Stimulated activated CD4-positive, alpha-beta T cell treated with anti-CD3 and anti-CD28 coated beads, TNF-alpha, amount 100 ng/mL, for 24 hours (primary cell): ENCODE data around the gene APP.
A peak's percentile ranks its signal among the peaks of the same experiment; 100 is the strongest.
"Not testable (repeated sequence)": the region's sequence is repeated elsewhere in the genome, so short reads cannot be mapped to it uniquely, and the experiment has no call there.

Experiments
- DNase-seq, 3 experiments: peaks; one replicate each; pipeline ENCODE4 v3.0.0-alpha.2; 2020; ENCODE audit warnings: low read depth in 3 of 3

The APP gene

DNA sequence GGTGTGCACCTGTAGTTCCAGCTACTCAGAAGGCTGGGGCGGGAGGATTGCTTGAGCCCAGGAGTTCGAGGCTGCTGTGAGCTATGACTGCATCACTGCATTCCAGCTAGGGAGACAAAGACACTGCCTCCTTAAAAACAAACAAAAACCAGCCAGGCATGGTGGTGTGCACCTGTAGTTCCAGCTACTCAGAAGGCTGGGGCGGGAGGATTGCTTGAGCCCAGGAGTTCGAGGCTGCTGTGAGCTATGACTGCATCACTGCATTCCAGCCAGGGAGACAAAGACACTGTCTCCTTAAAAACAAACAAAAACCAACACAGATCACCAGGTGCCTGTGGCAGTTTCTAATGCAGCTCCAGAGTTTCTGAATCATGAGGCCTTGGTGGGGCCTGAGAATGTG lies 147.2 kb downstream of the APP start:
- not testable (repeated sequence) for DNase-seq

DNA sequence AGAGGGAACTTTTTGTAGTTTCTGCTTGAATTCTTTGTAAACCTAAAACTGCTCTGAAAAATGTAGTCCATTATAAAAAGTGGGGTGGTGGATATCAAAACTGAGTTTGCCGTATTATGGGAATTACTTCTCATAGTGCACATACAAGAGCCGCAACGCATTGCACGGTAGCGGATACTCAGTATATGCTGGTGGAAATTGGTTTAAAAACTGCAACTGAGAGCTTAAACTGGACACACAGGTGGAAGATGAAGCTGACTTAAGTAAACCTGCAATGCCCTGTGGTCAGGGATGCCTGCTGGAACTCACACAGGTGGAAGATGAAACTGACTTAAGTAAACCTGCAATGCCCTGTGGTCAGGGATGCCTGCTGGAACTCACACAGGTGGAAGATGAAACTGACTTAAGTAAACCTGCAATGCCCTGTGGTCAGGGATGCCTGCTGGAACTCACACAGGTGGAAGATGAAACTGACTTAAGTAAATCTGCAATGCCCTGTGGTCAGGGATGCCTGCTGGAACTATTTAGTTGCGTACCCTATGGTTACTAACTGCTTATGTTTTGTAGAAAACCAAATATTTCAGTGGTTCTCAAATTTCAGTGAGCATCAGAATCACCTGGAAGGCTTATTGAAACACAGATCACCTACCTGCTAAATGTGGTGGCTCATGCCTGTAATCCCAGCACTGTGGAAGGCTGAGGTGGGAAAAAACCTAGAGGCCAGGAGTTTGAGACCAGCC lies 147.8 kb downstream of the APP start:
- not testable (repeated sequence) for DNase-seq

DNA sequence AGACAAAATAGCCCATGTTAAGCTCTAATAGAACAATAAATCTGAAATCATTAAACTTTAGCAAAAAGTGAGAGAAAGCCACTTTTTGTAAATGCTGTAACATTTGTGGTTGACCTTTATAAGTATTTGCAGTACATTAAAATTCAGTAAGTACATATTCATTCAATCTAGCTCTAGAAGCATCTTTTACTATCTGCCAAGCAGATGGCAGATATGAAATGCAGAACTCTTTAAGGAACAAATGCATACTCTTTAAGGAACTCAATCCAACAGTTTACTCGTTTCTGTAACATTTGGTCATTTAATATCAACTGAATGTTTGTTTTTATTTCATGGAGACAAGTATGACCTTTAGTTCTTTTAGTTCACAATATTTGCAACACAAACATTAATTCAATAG lies 150.1 kb downstream of the APP start:
- DNase-seq: no peak

DNA sequence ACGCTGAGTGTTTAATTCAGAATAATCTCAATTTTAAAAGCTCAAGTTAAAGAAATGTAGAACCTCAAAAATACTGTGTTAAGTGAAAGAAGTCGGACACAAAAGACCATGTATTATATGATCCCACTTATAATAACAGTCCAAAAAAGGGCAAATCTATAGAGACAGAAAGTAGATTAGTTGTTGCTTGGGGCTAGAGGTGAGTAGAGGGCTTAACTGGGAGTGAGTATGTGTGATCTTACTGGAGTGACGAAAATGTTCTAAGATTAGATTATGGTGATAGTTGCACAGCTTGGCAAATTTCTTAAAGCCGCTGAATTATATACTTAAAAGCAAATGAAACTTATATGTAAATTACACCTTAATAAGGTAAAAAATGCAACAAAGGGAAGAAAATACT lies 150.5 kb downstream of the APP start:
- no peak for DNase-seq

DNA sequence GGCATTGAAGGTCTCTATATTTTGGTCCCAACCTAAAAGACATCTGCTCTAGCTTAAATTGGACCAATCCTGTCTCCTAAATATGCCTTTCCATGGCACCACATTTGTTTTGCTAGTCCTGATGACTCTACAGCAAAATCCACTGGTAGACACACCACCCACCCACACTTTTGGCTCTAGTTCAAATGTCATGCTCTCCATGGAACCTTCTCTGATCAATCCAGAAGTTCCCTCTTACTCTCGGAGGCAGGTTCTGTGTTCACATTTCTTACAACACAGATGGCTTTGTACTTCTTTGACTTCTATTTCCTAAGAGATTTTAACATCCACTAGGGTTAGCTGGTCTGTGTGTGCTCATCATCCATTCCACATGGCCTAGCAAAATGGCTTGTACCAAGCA lies 151.3 kb downstream of the APP start:
- no peak for DNase-seq

DNA sequence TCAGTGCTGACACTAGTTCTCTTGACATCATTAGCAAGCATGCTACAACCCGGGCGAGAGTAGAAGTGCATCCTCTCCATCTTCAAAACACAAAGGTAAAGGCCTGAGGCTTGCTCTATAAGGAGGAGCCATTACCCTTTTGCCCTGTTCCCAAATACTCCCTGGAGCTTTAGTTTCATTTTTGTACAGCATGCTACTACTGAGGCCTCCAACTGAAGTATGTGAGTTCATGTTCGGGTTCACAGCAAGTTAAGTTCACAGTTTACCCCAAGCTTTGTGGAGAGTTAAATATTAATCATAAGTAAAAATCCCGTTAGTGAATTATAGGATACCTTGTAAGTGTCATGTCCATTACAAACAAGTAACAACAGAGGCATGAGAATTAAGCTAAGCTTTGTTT lies 156.6 kb downstream of the APP start:
- no peak for DNase-seq

DNA sequence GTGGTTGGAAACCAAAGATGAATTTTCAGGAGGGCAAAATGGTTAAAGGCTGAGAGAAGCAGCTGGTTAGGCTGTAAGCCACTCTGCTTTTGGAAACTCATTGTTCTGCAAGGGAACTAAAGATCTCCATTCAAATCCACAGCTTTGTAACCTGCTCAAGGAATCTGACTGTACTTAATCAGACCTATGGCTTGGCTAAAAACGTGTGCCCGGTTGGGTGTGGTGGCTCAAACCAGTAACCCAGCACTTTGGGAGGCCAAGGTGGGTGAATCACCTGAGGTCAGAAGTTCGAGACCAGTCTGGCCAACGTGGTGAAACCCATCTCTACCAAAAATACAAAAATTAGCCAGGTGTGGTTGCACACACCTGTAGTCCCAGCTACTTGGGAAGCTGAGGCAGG lies 158.1 kb downstream of the APP start:
- DNase-seq: not testable (repeated sequence)

DNA sequence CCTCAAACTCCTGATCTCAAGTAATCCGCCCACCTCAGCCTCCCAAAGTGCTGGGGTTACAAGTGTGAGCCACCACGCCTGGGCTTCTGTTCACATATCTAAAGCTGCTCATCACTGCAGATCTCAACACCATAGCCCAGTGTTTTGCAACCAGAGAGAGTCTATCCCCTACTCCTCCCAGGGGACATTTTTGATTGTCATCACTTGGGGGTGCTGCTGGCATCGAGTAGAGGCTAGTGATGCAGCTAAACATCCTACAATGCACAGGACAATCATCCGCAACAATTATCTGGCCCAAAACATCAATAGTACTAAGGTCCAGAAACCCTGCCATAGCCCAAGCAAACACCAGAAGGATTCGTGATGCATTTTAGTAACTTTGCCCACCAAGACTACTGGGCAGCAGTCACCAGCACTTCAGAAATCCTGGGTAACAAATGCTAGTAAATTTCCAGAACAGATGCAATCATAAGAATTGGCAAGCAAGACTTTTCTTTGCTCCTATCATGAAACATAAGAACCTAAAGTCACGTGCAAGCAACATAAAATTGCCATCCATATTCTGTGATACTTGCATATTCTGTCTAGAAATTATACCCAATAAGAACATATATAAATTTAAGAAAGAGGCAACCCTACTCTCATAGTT lies 159.2 kb downstream of the APP start:
- DNase-seq: no peak

DNA sequence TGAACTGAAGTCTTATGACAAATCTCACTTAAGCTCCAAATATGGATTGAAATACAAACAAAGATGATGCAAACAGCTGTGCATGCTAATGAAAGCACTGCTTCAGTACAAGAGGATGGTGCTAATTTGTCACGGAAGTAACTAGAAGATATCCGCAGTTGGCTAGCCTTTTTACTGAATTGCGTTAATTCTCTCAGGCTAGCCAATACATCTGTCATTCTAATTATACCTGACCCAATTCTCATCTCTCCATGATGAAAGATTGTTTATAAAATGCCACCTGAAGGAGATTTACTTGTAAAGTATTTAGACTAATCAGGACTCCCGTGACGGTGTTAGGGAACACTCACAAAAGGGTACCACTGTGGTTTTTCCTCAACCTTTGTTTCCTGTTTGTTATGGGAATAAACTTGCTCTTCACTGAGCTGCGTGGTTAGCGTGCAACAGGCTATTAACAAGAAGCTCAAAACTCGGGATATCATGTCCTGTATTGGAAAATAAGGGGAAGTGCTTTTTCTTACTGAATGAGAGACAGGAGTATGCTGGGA lies 162.5 kb downstream of the APP start:
- no peak for DNase-seq

DNA sequence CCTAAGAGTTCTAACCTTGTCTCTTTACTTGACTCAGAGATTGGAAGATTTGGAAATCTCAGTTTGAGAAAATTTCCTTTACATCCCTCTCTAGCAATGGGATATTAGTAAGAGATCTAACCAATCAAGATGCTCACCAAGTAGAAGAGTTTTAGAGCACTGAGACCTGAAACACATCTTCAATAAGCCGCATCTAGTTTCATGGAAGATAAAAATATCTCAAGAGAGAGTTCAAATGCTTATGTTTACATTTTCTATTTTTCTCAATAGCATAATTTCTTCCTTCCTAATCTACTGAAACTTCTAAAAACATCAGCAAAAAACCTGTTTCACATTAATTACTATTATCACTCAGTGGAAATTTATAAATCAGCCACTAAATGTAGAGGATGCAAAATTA lies 165.1 kb downstream of the APP start:
- no peak for DNase-seq

DNA sequence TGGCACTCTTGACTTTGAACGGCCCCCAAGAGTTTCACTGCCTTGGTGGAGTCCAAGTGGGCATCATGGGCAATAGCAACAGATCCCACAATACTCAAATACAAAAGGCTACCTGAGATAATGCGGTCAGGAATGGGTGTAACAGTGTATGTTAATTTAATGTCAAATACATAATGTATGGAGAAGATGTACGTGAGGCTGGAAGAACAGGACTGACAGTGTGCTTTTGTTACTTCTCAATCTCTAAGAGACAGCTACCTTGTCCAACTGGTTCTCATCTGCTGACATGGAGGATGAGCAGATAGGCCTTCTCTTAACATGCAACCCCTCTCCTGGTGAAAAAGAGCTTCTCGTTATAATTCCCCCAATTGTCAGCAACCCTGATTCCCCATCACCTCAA lies 167.2 kb downstream of the APP start:
- DNase-seq: no peak

DNA sequence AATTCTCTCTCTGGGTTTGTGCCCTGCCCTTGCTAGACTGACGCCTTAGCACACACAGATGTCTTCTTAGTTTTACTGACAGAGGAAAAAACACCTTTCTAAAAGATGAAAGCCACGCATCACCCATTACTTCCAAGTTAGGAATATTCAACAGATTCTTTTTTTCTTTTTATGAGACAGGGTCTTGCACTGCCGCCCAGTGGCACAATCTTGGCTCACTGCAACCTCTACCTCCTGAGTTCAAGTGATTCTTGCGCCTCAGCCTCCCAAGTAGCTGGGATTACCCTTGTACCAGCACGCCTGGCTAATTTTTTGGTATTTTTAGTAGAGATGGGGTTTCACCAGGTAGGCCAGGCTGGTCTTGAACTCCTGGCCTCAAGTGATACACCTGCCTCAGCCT lies 169.2 kb downstream of the APP start:
- no peak for DNase-seq

DNA sequence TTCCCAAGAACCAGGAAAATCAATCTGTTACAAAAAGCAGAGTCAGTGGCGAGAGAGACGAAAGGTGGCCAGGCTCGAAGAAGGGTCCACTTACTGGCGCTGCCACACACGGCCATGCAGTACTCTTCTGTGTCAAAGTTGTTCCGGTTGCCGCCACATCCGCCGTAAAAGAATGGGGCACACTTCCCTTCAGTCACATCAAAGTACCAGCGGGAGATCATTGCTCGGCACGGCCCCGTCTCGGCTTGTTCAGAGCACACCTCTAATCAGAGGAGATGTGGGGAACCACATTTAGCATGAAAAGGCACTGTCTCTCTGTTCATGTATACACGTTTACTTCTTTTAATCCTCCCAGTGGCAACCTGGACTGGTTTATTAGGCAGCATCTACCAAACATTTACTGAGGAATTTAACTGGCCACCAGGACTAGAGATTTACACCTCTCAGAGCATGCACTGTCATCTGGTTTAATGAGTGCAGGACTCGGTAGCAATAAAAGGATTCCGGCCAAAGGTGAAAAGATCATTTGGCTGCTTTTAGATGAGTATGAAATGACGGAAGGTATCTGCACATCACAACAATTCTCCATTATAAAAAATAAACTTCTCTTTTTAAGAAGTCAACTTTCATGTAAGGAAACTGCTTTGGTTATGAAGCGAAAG lies 170.5 kb downstream of the APP start:
- DNase-seq: peak in 2 of 3 experiments; percentile 5 to 31

DNA sequence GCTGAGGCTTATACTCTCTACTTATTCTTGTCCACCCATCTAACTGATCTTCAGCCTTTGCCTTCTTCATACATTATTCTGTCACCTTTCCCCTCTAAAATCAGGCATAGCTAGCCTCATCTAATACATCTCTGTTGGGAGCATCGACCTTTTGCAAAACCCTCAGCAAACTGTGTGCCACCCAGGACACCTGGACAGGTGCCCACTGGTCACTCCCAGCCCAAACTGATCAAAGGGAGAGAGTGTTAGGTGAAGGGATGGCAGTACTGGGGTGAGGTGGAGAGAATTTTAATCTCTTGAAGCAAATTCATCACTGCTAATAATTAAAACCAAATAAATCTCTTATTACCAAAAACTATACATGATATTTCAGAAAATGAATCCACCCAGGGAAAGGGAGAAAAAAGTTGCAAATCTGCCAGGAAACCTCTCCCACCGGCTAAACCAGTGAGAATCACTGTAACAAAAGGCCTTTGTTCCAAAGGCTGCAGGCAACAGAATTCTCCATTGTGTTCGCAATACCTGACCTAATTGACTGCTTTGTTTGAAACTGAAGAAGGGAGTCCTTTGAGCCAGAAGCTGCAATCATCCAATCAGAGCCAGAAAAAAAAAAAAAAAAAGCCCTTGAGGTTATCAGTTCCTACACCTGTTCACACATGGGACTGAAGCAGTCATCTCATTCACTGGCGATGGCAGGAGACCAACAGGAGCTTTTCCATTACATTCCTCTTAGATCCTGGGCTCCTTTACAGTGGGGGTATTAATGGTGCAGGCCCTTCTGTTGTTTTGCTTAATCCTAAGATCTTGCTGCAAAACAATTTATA lies 172.6 kb downstream of the APP start:
- no peak for DNase-seq

DNA sequence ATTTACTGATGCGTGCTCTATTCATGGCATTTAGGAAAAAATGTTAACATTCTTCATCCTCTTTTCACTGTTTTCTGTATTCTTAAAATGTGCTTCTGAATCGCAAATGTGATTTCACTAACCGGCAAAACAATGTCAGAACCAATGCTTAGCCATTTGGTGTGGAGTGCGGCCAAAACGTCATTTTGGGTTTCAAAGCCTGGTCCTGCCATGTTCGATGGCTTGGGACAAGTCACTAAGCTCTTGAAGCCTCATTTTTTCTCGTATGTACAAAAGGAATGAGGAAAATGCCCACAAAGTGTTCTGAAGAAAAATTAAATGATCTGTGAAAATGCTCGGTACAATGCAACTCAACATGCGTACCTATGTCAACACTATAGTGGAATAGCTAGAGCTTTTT lies 175.3 kb downstream of the APP start:
- DNase-seq: no peak

DNA sequence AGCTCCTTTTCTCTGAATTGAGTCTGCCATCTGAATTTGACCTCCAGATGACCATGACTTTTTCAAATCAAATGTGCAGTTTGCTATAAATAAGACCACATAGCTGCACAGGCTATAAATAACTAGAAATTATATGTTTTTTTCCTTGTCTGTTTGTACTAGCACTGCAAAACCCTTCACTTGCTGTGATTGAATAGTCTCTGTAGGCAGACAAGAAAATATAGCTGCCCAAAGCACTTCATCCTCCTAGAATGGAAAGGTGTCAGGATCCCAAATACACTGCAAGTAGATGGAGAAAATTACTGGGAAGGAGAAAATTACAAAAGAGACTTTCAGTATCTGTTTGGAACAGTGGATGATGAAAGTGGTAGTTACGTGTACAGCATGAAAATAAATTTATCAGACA lies 175.8 kb downstream of the APP start:
- DNase-seq: no peak

DNA sequence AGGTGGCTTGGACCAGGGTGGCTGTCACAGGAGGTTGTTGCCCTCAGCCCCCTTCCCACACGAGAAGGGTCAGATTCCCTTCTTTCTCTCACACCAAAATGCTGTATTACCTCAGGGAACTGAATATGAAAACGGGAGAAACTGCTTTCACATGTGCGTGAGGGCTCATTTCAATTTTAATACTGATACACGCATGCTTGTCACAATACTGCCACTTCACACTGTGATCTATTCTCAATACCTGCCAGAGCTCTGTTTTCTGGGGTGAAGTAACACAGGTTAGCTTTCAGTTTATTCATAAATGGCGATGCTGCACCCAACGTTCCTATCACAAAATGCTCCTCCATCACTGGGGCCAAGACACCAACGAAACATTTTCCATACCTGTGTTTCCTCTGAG lies 181.8 kb downstream of the APP start:
- no peak for DNase-seq

DNA sequence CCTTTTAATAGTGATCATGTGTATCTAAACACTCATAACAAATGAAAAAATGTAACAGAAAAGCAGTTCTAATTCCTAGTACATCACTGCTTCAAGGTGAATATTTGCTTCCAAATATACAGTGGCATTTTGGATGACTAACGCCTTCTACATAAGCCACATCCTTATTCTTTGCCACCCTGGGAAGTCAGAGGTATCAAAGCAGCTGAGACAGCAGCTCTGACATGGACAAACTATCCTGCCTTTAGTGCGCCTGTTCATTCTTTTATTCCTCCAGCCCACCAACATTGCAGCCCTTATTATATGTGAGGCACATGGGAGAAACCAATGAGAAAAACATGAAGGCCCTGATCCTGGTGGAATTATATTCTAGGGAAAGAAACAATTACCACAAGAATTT lies 183.0 kb downstream of the APP start:
- DNase-seq: no peak

DNA sequence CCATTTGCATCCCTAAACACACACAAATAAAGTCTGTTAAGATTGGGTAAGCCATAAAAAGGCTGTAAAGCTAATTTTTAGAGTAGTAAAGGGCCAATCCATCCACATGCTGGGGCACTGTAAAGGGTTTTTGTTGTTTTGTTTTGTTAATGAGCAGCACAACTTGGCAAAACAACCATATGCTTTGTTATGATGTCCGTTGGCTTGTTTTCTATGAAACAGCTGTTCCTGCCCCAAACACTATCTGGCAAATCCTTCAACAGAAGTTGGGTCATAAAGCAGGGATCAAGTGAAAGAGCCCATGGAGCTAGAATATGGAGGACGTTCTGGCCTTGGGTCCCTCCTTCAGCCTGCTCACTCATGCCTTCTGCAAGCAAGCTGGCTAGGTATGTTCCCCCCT lies 183.6 kb downstream of the APP start:
- no peak for DNase-seq

DNA sequence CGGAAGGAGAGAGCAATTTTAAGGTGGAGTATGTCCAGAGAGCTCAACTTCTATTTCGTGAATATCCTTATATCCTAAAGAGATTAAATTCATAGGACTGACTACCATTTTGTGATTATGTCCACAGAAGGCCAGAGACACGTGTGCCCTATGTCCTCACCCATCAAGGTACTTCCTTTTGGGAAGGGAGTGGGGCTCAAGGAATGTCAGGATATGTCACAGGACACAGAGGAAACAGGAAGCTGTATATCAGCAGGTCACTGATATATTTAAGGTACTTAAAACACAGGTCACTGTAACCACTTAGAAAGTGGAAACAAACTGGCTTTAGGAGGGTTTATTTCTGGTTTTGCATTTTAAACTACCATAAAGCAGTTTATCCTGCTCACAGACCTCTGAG lies 184.6 kb downstream of the APP start:
- DNase-seq: no peak

DNA sequence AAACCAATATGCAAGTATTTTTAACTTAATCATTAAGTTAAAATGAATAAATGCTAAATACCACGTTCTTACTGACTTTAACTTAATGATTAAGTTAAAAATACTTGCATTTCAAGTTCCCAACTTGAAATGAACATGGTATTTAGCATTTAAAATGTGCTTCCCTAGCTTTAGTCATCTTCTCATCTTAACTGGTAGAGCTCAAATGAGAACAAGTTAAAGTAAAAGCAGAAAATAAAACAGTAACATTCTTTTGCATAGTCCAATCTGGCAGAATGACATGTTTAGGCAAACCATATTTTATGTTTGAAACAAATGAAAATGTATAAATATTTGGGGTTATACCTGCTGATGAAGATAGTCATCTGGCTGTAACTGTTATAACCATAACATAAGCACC lies 186.0 kb downstream of the APP start:
- DNase-seq: no peak

DNA sequence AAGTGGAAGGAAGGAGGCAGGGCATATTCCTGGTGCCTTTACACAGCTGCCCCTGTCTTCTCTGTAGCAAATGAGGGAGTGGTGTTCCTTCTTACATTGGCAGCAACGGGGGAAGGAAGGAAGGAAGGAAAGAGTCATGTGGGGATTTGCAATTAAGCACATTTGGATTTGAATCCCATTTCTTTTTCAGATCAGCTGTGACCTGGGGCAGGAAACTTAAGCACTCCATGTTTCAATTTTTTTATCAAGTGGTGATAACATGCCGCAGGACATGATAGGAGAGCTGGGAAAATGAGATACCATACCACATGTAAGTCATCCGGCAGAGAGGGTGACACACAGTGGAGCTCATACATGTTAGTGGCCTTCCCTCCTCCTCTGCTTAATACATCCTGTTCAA lies 186.8 kb downstream of the APP start:
- DNase-seq: no peak
